ENCODE results near the gene FAM47E.

DNA sequence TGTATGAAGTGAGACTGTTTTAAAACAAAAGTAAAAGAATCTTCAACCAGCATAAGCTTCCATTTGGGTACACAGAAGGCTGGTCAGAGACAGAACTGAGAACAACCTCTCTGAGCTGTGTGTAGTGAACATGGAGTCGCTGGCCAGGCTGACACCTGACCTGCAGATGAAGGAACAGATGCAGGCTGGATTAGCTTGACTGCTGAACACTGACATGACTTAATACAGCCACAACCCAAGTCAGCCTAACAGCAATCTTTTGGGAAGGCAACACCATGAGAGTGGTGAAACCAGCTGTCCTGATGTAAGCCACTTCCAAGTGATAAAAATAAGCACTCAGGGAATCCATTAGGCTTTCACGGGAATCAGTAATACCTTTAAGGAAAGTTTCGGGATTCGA is 48.0 kb upstream of the FAM47E start:
- no peak for TF ChIP-seq POLR2A (IDR thresholded peaks at IDR 0.05)
- TF ChIP-seq, protein P1, sequence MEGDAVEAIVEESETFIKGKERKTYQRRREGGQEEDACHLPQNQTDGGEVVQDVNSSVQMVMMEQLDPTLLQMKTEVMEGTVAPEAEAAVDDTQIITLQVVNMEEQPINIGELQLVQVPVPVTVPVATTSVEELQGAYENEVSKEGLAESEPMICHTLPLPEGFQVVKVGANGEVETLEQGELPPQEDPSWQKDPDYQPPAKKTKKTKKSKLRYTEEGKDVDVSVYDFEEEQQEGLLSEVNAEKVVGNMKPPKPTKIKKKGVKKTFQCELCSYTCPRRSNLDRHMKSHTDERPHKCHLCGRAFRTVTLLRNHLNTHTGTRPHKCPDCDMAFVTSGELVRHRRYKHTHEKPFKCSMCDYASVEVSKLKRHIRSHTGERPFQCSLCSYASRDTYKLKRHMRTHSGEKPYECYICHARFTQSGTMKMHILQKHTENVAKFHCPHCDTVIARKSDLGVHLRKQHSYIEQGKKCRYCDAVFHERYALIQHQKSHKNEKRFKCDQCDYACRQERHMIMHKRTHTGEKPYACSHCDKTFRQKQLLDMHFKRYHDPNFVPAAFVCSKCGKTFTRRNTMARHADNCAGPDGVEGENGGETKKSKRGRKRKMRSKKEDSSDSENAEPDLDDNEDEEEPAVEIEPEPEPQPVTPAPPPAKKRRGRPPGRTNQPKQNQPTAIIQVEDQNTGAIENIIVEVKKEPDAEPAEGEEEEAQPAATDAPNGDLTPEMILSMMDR (IDR thresholded peaks at IDR 0.05): no peak
- no peak for TF ChIP-seq POLR2AphosphoS5 (IDR thresholded peaks at IDR 0.05)

All from prostate gland (tissue), 2 donors.